GM12892 (cell line): Measurements from ENCODE around the gene PLXNB2.
"Not testable (repeated sequence)": the region's sequence is repeated elsewhere in the genome, so short reads cannot be mapped to it uniquely, and the experiment has no call there.

ENCODE experiments used
- DNase-seq: peaks from one replicate; pipeline ENCODE4 v3.0.0; 2011; ENCODE audit not compliant: insufficient read length
- FAIRE-seq: peaks from 2 replicates; lab custom pipeline; 2011; peaks lifted over from hg19 to GRCh38; lab: Jason Lieb, UNC
- POLR2A ChIP-seq: IDR thresholded peaks from 2 replicates; pipeline ENCODE4 v1.6.1; 2011; ENCODE audit warnings: low read depth, low read length, control low read depth
- POLR2AphosphoS5 ChIP-seq: IDR thresholded peaks from 2 replicates; pipeline ENCODE4 v1.6.1; 2011; ENCODE audit warnings: low read depth, low read length, control low read depth
- TAF1 ChIP-seq: IDR thresholded peaks from 2 replicates; pipeline ENCODE4 v1.6.1; 2011; ENCODE audit warnings: low read depth, mild to moderate bottlenecking, control low read depth, low read length, borderline replicate concordance

PLXNB2 gene

DNA sequence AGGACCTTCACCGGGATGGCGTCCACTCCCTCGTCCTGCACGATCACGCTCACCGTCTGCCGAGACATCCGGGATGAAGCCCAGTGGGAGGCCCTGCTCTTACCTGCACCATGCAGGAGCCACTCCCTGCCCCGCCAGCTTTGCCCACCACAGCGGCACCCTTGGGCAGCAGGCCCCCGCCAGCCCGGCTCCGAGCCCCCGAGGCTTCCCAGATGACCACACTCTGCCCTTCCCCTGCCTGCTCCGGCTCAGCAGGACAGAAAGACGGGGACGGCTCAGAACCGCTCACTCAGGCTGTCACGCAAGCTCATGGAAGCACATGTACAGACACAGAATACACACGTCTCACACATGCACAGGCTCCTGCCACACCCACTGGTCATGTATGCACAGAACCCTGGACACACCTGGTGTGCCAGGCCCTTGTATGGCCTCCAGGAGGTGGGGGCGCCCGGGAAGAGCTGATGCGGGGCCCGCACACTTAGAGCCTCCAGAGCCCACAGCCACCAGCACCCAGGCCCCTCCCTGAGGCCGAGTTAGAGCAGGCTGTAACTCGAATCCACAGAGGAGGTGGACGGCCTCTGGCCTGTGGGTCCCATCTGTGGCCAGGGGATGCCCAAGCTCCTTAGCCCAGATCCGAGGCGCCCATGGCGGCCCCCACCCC lies 28.4 kb downstream of the PLXNB2 start:
- TF ChIP-seq POLR2AphosphoS5 (no peak), TAF1 (no peak), POLR2A (no peak)
- no peak for FAIRE-seq

DNA sequence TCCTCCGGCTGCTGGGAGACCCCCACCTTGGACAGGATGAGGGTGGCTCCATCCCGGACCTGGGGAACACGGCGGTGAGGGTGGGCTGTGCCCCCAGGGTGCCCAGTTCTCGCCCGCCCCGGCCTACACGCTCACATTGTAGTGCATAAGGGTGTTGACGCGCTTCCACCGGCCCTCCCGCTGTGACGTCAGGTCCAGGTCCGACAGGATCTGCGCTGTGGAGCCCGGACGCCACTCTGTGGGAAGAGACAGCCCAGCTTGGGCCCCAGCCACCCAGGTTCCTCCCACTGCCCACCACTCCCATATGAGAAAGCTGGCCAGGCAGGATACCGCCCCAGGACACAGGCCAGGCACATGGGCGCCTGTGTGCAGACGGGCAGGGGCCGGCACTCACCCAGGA lies 29.0 kb downstream of the PLXNB2 start:
- DNase-seq (no peak), FAIRE-seq (no peak)
- TF ChIP-seq TAF1: no peak
- TF ChIP-seq POLR2AphosphoS5: no peak
- TF ChIP-seq POLR2A: no peak

More for the DNA sequence above, 28.4 kb downstream of the PLXNB2 start:
- DNase-seq: no peak

- no peak for TF ChIP-seq POLR2AphosphoS5
- no peak for TF ChIP-seq POLR2A
- no peak for TF ChIP-seq TAF1
- FAIRE-seq (no peak), DNase-seq (no peak)
Measured at GRCh38 chr22:50277761-50278160, 29.7 kb downstream of the PLXNB2 start.

GRCh38 chr22:50276143-50276542 lies 31.3 kb downstream of the PLXNB2 start:
- TF ChIP-seq TAF1: no peak
- no peak for TF ChIP-seq POLR2AphosphoS5
- TF ChIP-seq POLR2A: no peak
- DNase-seq (peak; percentile 80), FAIRE-seq (peak; percentile 100)

DNA sequence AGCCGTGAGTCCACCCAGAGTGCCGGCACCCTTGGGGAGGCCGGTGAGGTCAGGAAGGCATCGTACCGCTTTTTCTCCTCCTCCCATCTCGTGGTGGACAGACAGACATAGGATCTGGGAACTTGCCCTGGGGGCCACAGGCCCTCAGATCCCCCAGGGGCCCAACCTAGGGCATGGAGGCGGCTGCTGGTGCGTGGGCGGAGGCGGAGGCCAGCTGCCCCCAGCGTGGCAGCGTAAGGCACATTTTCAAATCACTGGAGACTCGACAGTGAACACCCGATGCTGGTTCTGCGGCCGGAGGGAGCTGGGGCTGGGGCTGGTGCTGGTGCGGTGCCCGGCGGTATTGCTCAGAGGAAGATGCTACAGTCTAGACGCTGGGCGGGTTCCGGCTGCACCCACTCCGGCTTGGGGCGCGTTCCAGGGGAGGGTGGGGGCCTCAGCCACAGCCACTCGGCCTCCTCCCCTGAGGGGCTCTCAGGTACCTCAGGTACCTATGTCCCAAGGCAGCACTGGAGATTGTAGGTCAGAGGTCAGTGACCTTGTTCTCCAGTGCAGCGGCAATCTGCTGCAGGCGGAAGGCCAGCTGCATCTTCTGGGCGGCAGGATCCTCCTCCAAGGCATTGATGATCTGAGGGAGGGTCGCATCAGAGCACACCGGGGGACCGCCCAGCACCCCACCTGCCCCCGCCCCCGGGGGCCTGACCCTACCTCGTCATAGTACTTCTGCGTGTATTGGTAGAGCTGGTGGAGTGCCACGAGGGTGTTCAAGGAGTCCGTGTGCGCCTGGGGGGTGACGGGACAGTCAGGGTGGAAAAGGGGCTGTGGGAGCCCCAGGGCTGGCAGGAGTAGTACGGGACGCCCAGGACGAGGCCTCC lies 32.0 kb downstream of the PLXNB2 start:
- no peak for DNase-seq
- FAIRE-seq: no peak
- TF ChIP-seq POLR2AphosphoS5: no peak
- TF ChIP-seq TAF1: no peak
- no peak for TF ChIP-seq POLR2A

- DNase-seq (no peak), FAIRE-seq (no peak)
- no peak for TF ChIP-seq POLR2AphosphoS5
- TF ChIP-seq POLR2A: no peak
- no peak for TF ChIP-seq TAF1
Measured at GRCh38 chr22:50274771-50275170, 32.7 kb downstream of the PLXNB2 start.

GRCh38 chr22:50274311-50274710 lies 33.1 kb downstream of the PLXNB2 start:
- FAIRE-seq: no peak
- no peak for DNase-seq
- TF ChIP-seq POLR2AphosphoS5 (no peak), TAF1 (no peak), POLR2A (no peak)

DNA sequence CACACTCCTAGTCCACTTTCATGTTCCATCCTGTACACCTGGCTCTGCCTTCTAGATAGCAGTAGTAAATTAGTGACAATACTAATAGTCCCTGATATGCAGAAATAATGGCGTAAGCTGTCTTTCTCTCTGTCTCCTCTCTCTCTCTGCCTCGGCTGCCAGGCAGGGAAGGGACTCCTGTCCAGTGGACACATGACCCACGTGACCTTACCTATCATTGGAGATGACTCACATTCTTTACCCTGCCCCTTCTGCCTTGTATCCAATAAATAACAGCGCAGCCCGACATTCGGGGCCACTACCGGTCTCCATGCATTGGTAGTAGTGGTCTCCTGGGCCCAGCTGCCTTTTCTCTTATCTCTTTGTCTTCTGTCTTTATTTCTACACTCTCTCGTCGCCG lies 33.7 kb downstream of the PLXNB2 start:
- DNase-seq, FAIRE-seq: not testable (repeated sequence)

DNA sequence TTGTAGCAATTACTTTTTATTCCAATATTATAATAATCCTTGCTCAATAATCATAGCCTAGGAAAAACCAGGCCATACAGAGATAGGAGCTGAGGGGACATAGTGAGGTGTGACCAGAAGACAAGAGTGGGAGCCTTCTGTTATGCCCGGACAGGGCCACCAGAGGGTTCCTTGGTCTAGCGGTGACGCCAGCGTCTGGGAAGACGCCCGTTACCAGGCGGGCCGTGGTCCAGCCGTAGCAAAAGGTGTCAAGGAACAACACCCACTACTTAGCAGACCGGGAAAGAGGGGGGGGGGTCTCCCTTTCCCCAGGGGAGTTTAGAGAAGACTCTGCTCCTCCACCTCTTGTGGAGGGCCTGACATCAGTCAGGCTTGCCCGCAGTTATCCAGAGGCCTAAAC lies 34.1 kb downstream of the PLXNB2 start:
- not testable (repeated sequence) for FAIRE-seq

GRCh38 chr22:50272044-50272802 lies 35.2 kb downstream of the PLXNB2 start:
- no peak for TF ChIP-seq POLR2AphosphoS5
- no peak for TF ChIP-seq TAF1
- no peak for TF ChIP-seq POLR2A
- no peak for FAIRE-seq
- DNase-seq: no peak

More for the DNA sequence above, 34.1 kb downstream of the PLXNB2 start:
- not testable (repeated sequence) for DNase-seq

DNA sequence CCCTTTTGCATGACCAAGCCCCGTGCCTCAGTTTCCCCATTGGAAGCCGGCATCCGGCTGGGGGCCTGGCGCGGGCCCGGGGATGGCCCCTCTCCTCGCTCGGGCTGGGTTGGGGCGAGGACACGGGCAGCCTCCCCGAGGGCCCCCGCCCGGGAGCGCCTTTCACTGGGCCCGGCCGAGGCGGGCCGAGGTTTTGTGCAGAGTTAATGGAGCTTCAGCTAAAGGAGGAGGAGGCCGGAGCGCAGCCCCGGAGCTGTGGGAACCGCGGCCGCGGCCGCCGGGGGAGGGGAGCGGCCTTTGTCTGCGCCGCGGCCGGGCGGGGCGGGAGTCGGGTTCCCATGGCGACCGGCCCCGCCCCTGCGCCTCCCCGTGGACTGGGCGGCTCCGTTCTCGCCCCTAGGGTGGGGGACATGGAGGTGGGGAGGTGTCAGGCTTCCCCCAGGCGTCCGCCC lies 35.9 kb downstream of the PLXNB2 start:
- peak; percentile 76 for DNase-seq
- peak; percentile 27 for FAIRE-seq
- TF ChIP-seq POLR2AphosphoS5 (no peak), TAF1 (no peak), POLR2A (no peak)
